GM19043 (cell line): ENCODE data around the gene UBXN7.
"Not testable (repeated sequence)": the region's sequence is repeated elsewhere in the genome, so short reads cannot be mapped to it uniquely, and the experiment has no call there.

Experiments
- ATAC-seq: cut with Tn5 transposase; IDR thresholded peaks from one replicate; pipeline ENCODE4 v1.9.1; 2021; ENCODE audit warnings: low read depth; ENCODE audit not compliant: unreplicated experiment

UBXN7 gene

GRCh38 chr3:196432137-196432879, at the start of gene UBXN7:
Gene UBXN7 (minus strand): TSS chr3:196432427. CDS start chr3:196432399, 28 bp downstream.
- peak; percentile 65 for ATAC-seq

- ATAC-seq: no peak
These were observed 45.5 kb upstream of the UBXN7 start for GRCh38 chr3:196477678-196478077.

DNA sequence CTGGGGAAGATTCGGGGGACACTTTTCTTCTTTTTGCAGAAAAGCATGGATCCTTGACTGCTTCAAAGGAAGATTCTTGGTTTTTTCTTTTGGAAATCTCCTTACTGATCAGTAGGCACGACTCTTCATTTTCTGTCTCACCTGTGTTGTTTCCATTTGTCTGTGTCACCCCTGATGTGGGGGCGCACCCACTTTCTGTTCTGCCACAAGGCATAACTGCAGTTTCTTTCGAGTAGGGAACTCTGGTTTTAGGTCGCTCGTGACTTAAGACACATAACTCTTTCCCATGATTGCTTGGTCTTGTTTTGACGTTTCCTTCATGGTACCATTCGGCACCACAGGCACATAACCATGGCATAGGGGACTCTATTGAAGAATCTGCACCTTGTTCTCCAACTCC, 40.1 kb upstream of the UBXN7 start:
- no peak for ATAC-seq

- no peak for ATAC-seq
These were observed 39.3 kb upstream of the UBXN7 start for GRCh38 chr3:196471551-196471950.

GRCh38 chr3:196470182-196470581, 38.0 kb upstream of the UBXN7 start:
- not testable (repeated sequence) for ATAC-seq

DNA sequence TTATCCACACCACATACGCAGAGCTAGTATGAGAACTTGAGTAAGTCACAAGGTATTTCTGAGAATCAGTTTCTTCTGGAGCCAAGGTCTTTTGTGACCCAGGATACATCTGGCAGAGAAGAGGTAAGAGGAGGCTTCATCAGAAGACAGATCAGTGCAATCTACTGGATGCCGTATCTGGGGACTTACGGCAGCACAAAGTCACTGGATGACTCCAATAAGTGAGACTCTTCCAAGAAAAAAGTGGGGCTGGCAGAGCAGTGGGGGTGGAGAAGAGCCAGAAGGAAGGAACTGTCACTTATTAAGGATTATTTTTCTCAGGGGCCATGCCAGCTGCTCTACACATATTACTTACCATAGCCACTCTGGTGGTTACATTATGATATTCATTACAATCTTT, 31.6 kb upstream of the UBXN7 start:
- no peak for ATAC-seq

DNA sequence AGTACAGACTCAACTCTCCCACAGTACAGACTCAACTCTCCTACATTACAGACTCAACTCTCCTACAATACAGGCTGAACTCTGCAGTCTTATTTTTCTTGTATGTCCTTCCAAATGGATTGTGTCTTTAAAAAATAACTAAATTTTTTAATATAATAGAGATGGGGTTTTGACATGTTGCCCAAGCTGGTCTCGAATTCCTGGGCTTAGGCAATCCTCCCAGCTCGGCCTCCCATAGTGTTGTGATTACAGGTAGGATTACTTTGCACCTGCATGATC, 31.2 kb upstream of the UBXN7 start:
- no peak for ATAC-seq

GRCh38 chr3:196462680-196463477, 30.7 kb upstream of the UBXN7 start:
- ATAC-seq: not testable (repeated sequence)

GRCh38 chr3:196458063-196458462, 25.8 kb upstream of the UBXN7 start:
- ATAC-seq: no peak

- not testable (repeated sequence) for ATAC-seq
These were observed 25.2 kb upstream of the UBXN7 start for GRCh38 chr3:196457470-196457869.

DNA sequence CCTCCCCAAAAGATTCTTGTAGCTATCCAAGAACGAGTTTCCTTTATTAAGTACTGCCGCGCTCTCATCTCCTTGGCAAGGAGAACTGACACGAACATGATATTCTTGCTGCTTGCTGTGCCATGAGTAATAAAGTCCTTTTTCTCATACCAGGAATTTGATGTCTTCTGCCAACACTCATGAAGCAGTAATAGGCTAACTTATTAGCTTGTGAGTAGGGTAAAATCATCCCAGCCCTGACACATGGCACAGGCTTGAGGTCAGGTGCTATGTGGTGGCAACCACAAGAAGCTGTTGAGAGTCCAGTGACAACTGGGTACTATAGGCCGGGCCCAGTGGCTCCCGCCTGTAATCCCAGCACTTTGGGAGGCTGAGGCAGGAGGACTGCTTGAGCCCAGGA, 22.7 kb upstream of the UBXN7 start:
- no peak for ATAC-seq

- not testable (repeated sequence) for ATAC-seq
These were observed 13.2 kb upstream of the UBXN7 start for GRCh38 chr3:196445391-196445790.

DNA sequence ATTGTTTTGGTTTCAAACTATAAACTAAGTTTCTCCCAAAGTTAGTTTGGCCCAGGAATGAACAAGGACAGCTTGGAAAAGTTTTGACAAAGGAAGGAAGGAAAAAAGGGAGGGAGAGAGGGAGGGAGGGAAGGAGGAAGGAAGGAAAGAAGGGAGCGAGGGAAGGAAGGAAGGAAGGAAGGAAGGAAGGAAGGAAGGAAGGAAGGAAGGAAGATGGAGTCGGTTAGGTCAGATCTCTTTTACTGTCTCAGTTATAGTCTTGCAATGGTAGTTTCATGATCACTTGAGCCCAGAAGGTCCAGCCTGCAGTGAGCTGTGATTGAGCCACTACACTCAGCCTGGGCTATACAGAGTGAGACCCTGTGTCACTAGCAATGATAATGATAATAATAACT, 12.3 kb upstream of the UBXN7 start:
- ATAC-seq: no peak

DNA sequence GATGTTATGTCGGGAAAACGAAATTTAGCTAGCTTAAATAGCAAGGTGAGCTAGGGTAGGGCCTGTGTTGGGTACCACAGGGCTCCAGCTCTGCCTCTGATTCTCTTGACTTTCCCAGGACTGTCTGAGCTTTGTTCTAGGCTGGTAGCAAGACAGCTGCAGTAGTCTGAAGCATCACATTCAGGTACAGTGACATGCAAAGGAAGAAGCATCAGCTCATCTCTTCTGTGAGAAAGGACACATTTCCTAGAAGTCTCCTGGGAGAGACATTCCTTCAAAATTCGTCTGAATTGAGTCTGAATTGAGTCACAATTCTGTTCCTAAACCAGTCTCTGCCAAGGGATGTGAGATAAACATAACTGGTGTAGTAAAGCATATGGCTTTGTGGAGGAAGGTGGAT, 8.5 kb upstream of the UBXN7 start:
- peak; percentile 35 for ATAC-seq

DNA sequence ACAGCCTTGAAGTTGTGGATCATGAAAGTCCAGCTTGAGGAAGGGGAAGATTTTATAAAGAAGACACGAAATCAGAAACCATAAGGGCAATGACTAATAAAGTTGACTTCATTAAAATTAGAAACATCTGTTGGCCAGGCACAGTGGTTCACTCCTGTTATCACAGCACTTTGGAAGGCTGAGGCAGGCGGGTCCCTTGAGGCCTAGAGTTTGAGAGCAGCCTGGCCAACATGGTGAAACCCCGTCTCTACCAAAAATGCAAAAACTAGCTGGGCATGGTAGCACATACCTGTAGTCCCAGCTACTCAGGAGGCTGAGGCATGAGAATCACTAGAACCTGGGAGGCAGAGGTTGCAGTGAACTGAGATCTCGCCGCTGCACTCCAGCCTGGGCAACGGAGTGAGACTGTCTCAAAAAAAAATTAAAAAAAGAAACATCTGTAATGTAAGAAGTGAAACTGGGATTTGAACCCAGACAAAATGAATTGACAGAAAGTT, 7.9 kb upstream of the UBXN7 start:
- peak; percentile 40 for ATAC-seq

- peak; percentile 28 for ATAC-seq
These were observed 768 bp downstream of the UBXN7 start for GRCh38 chr3:196431181-196432136.

GRCh38 chr3:196428041-196428440, 4.2 kb downstream of the UBXN7 start:
- no peak for ATAC-seq

DNA sequence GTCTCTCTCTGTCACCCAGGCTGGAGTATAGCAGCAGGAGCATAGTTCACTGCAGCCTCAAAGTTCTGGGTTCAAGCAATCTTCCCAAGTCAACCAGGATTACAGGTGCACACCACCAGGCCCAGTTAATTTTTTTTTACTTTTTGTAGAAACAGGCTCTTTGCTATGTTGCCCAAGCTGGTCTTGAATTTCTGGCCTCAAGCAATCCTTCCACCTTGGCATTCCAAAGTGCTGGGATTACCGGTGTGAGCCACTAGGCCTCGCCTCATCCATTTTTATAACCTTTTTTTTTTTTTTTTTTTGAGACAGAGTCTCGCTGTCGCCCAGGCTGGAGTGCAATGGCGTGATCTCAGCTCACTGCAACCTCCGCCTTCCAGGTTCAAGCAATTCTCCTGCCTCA, 7.8 kb downstream of the UBXN7 start:
- not testable (repeated sequence) for ATAC-seq

- ATAC-seq: no peak
These were observed 9.0 kb downstream of the UBXN7 start for GRCh38 chr3:196423044-196423781.

GRCh38 chr3:196421668-196422067, 10.6 kb downstream of the UBXN7 start:
- not testable (repeated sequence) for ATAC-seq
